Keratinocyte (primary cell): ENCODE results near the gene TMEM218. TPM values are rescaled to one million over a fixed set of nuclear protein-coding genes. Genes with fewer than 3 reads are reported as not detected.

Experiments
- DNase-seq: peaks from one replicate; pipeline ENCODE4 v3.0.0-alpha.2; 2011; ENCODE audit warnings: low read depth, missing footprints, low spot score
- FAIRE-seq: peaks from 2 replicates; lab custom pipeline; 2011; peaks lifted over from hg19 to GRCh38; lab: Jason Lieb, UNC
- H2AFZ ChIP-seq: 2 replicates; pipeline ENCODE4 v1.6.0; 2012; ENCODE audit warnings: low read length, control low read depth, inconsistent platforms; ENCODE audit not compliant: control insufficient read depth
- H3K27ac ChIP-seq: 2 replicates; pipeline ENCODE4 v1.5.1; 2011; ENCODE audit warnings: low read length; ENCODE audit not compliant: control insufficient read depth, insufficient read depth
- H3K27me3 ChIP-seq: 3 replicates; pipeline ENCODE4 v1.6.0; 2011; ENCODE audit warnings: low read length; ENCODE audit not compliant: control insufficient read depth, insufficient read depth; ENCODE audit errors: extremely low read depth
- H3K36me3 ChIP-seq, 2 experiments: 2 replicates in 1 of 2; 3 replicates in 1 of 2; pipeline ENCODE4 v1.5.1; 2011; ENCODE audit warnings: low read length in 2 of 2, mild to moderate bottlenecking in 1 of 2; ENCODE audit not compliant: control insufficient read depth in 2 of 2, insufficient read depth in 2 of 2; ENCODE audit errors: extremely low read depth in 1 of 2
- H3K4me1 ChIP-seq: 3 replicates; pipeline ENCODE4 v1.5.1; 2011; ENCODE audit warnings: low read length; ENCODE audit not compliant: control insufficient read depth, insufficient read depth; ENCODE audit errors: extremely low read depth
- H3K4me2 ChIP-seq: 3 replicates; pipeline ENCODE4 v1.6.0; 2011; ENCODE audit warnings: low read depth, low read length; ENCODE audit not compliant: control insufficient read depth, insufficient read depth; ENCODE audit errors: extremely low read depth
- H3K4me3 ChIP-seq, 3 experiments: fragments of 200-600 bp in 1 of 3; sonication (generic) in 1 of 3; 2 replicates in 2 of 3; 3 replicates in 1 of 3; pipeline ENCODE4 v1.5.1; 2011 to 2016; ENCODE audit warnings: low read length in 3 of 3, mild to moderate bottlenecking in 3 of 3, control low read depth in 2 of 3, inconsistent platforms in 1 of 3, low read depth in 1 of 3, mixed read lengths in 1 of 3, mixed run types in 1 of 3, moderate library complexity in 1 of 3; ENCODE audit not compliant: control insufficient read depth in 2 of 3, insufficient read depth in 2 of 3; ENCODE audit errors: extremely low read depth in 1 of 3
- H3K79me2 ChIP-seq: 2 replicates; pipeline ENCODE4 v1.6.0; 2012; ENCODE audit warnings: low read length; ENCODE audit not compliant: control insufficient read depth, insufficient read depth
- H3K9ac ChIP-seq: 3 replicates; pipeline ENCODE4 v1.6.0; 2011; ENCODE audit warnings: low read length; ENCODE audit not compliant: control insufficient read depth, insufficient read depth; ENCODE audit errors: extremely low read depth
- H3K9me1 ChIP-seq: 3 replicates; pipeline ENCODE4 v1.6.0; 2011; ENCODE audit warnings: low read length; ENCODE audit not compliant: control insufficient read depth, insufficient read depth; ENCODE audit errors: extremely low read depth
- H3K9me3 ChIP-seq: 2 replicates; pipeline ENCODE4 v1.5.1; 2012; ENCODE audit warnings: low read depth, low read length; ENCODE audit not compliant: control insufficient read depth
- H4K20me1 ChIP-seq: 3 replicates; pipeline ENCODE4 v1.6.0; 2011; ENCODE audit warnings: low read length; ENCODE audit not compliant: control insufficient read depth, insufficient read depth; ENCODE audit errors: extremely low read depth
- CTCF ChIP-seq, 3 experiments: IDR thresholded peaks in 1 of 3; conservative IDR thresholded peaks in 1 of 3; optimal IDR thresholded peaks in 1 of 3; 2 replicates in 2 of 3; 3 replicates in 1 of 3; pipeline versions ENCODE3 to v1.5.1; 2011; ENCODE audit warnings: low read length in 3 of 3, mild to moderate bottlenecking in 3 of 3, moderate library complexity in 2 of 3, control low read depth in 1 of 3, inconsistent platforms in 1 of 3; ENCODE audit not compliant: insufficient read depth in 2 of 3; ENCODE audit errors: extremely low read depth in 1 of 3
- EZH2 ChIP-seq: IDR thresholded peaks from one replicate; pipeline ENCODE4 v1.6.1; 2012; ENCODE audit warnings: inconsistent platforms, mild to moderate bottlenecking, low read length, moderate library complexity
- dilution Hi-C: fragments of 300-500 bp; cut with MboI; formaldehyde crosslinking; loops from one replicate; pipeline ENCODE4 v1.7.0; 2020; ENCODE audit warnings: low sequenced_read_pairs; ENCODE audit not compliant: extremely low pct_ligation_motif_present
- polyA plus RNA-seq, 5 experiments: library from polyadenylated mRNA; depleted of rRNA in 3 of 5; stranded (reverse) in 3 of 5; stranded (forward) in 1 of 5; unstranded in 1 of 5; fragments of >200 nt; gene quantifications; 1 replicate in 1 of 5; 2 replicates in 3 of 5; 3 replicates in 1 of 5; pipeline versions ENCODE4 v1.2.1 to v1.2.3, GENCODE V29; 2011 to 2012; ENCODE audit warnings: missing spikeins in 2 of 5, low read depth in 1 of 5, low replicate concordance in 1 of 5

The TMEM218 gene
- polyA plus RNA-seq, 1 donor (not counting 4 experiments of a cell fraction or from before 2014, with no cell fraction given) = 34.2 TPM

- no peak for FAIRE-seq
- H3K36me3 ChIP-seq = peaks cover 0 to 7% of the 10 kb centered on the region in 2 experiments
- no peak for TF ChIP-seq CTCF (optimal IDR thresholded peaks at IDR 0.05 in 1 of 3, IDR thresholded peaks at IDR 0.05 in 1 of 3, conservative IDR thresholded peaks at IDR 0.05 in 1 of 3; ENCODE audit: extremely low read depth in 1 of 3, insufficient read depth in 2 of 3, low read length in 3 of 3)
- no peak for TF ChIP-seq EZH2
Observed at GRCh38 chr11:125100136-125100535, 11.3 kb downstream of the TMEM218 start.

GRCh38 chr11:125094731-125095130, 16.7 kb downstream of the TMEM218 start:
- Histone ChIP-seq H4K20me1 (no peaks in the 10 kb centered on the region), H3K36me3 (peaks cover 0 to 4% of the 10 kb centered on the region in 2 experiments), H3K4me1 (peaks cover 18% of the 10 kb centered on the region), H3K9ac (no peak overlapping the region), H3K27ac (no peak overlapping the region), H3K4me3 (no peak overlapping the region), H3K4me2 (no peak overlapping the region), H3K9me1 (peaks cover 2% of the 10 kb centered on the region), H3K79me2 (no peaks in the 10 kb centered on the region), H3K27me3 (no peaks in the 10 kb centered on the region), H2AFZ (no peak overlapping the region), H3K9me3 (no peaks in the 10 kb centered on the region)
- FAIRE-seq (no peak), DNase-seq (no peak)
- TF ChIP-seq CTCF (optimal IDR thresholded peaks at IDR 0.05 in 1 of 3, IDR thresholded peaks at IDR 0.05 in 1 of 3, conservative IDR thresholded peaks at IDR 0.05 in 1 of 3; ENCODE audit: extremely low read depth in 1 of 3, insufficient read depth in 2 of 3, low read length in 3 of 3) (no peak), EZH2 (no peak)
- dilution Hi-C loops = no loop called here

More at GRCh38 chr11:125100136-125100535, 11.3 kb downstream of the TMEM218 start:
- Histone ChIP-seq H2AFZ (no peak overlapping the region), H3K9ac (no peak overlapping the region), H3K27me3 (no peaks in the 10 kb centered on the region), H3K9me1 (no peaks in the 10 kb centered on the region), H3K4me2 (no peak overlapping the region), H4K20me1 (no peaks in the 10 kb centered on the region), H3K4me1 (no peaks in the 10 kb centered on the region), H3K27ac (no peak overlapping the region), H3K9me3 (no peaks in the 10 kb centered on the region), H3K4me3 (no peak overlapping the region), H3K79me2 (no peaks in the 10 kb centered on the region)
- dilution Hi-C loops = no loop called here
- no peak for DNase-seq
